Measurements from ENCODE around the gene GPR42.
"Not testable (repeated sequence)": the region's sequence is repeated elsewhere in the genome, so short reads cannot be mapped to it uniquely, and the experiment has no call there.

Gene GPR42

GRCh38 chr19:35352448-35353304 is 18.2 kb upstream of the GPR42 start:
- Histone ChIP-seq H3K27me3 (ENCODE audit: control insufficient read depth in 1 of 2, insufficient read depth in 2 of 2, low read length in 2 of 2) (peaks cover 0 to 3% of the 10 kb centered on the region in 2 donors), H3K27ac (ENCODE audit: low read depth, low read length) (no peak overlapping the region), H3K4me1 (ENCODE audit: control insufficient read depth in 1 of 2, insufficient read depth in 2 of 2, low read length in 2 of 2) (peaks cover 0 to 4% of the 10 kb centered on the region in 2 donors), H3K4me3 (ENCODE audit: low read depth in 1 of 2, low read length in 2 of 2) (no peak overlapping the region), H3K9ac (ENCODE audit: low read depth in 1 of 2, low read length in 2 of 2) (no peak overlapping the region), H3K36me3 (ENCODE audit: control insufficient read depth in 1 of 2, insufficient read depth in 2 of 2, low read length in 2 of 2) (no peaks in the 10 kb centered on the region), H3K9me3 (ENCODE audit: control insufficient read depth in 1 of 2, low read length in 2 of 2) (no peaks in the 10 kb centered on the region)

DNA sequence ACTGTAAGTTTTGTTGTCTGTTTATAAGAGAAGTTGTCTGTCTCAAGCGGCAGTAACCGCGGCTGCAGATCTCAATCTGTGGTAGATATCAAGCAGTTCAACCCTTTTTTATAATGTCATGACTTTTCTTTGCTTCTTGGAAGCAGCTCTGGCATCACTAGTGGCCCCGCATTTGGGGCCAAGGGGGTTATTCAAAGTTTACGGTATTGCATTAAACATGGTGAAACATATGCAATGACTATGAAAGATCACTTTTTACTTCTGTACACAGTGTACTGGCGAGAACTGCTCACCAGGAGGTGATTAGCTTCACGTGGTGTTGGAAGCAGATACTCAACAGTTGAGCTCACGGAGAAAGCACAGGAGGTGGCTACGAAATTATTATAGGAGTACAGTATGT is 17.2 kb upstream of the GPR42 start:
- H3K9ac ChIP-seq (ENCODE audit: low read depth in 1 of 2, low read length in 2 of 2): no peak overlapping the region
- H3K4me3 ChIP-seq (ENCODE audit: low read depth in 1 of 2, low read length in 2 of 2): no peak overlapping the region
- no peaks in the 10 kb centered on the region for H3K4me1 ChIP-seq (ENCODE audit: control insufficient read depth in 1 of 2, insufficient read depth in 2 of 2, low read length in 2 of 2)
- H3K27ac ChIP-seq (ENCODE audit: low read depth, low read length): no peak overlapping the region
- no peaks in the 10 kb centered on the region for H3K36me3 ChIP-seq (ENCODE audit: control insufficient read depth in 1 of 2, insufficient read depth in 2 of 2, low read length in 2 of 2)
- peaks cover 0 to 3% of the 10 kb centered on the region in 2 donors for H3K27me3 ChIP-seq (ENCODE audit: control insufficient read depth in 1 of 2, insufficient read depth in 2 of 2, low read length in 2 of 2)
- no peaks in the 10 kb centered on the region for H3K9me3 ChIP-seq (ENCODE audit: control insufficient read depth in 1 of 2, low read length in 2 of 2)

GRCh38 chr19:35354898-35355297 is 16.0 kb upstream of the GPR42 start:
- Histone ChIP-seq H3K4me3 (ENCODE audit: low read depth in 1 of 2, low read length in 2 of 2) (no peak overlapping the region), H3K27ac (ENCODE audit: low read depth, low read length) (no peak overlapping the region), H3K9me3 (ENCODE audit: control insufficient read depth in 1 of 2, low read length in 2 of 2) (no peaks in the 10 kb centered on the region), H3K4me1 (ENCODE audit: control insufficient read depth in 1 of 2, insufficient read depth in 2 of 2, low read length in 2 of 2) (no peaks in the 10 kb centered on the region), H3K9ac (ENCODE audit: low read depth in 1 of 2, low read length in 2 of 2) (no peak overlapping the region), H3K27me3 (ENCODE audit: control insufficient read depth in 1 of 2, insufficient read depth in 2 of 2, low read length in 2 of 2) (peaks cover 0 to 3% of the 10 kb centered on the region in 2 donors), H3K36me3 (ENCODE audit: control insufficient read depth in 1 of 2, insufficient read depth in 2 of 2, low read length in 2 of 2) (no peaks in the 10 kb centered on the region)

DNA sequence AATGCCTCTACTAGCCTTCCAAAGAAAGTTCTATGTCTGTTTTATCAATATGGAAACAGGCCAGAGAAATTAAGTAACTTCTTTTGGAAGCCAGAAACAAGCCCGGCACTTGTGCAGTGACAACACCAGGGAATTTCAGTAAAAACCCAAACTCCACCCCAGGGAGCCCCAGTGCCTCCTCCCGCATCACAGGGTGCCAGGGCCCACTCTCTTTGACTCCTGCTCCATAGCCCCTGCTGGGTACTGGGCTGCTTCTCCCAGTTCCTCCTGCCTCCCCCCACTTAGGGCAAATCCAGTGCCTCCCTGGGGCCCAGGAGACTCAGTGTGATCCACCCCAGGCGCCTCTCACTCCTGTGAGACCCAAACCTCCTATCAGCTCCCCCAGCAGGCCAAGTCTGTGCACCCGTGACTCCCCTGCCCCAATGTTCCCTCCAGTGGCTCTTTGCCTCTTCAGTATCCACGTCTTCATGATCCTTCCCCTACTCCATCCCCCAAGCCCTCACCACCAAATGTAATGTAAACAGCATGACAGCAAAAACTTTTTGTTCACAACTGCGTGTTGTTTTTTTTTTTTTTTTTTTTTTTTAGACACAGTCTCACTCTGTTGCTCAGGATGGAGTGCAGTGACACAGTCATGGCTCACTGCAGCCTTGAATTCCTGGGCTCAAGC is 14.9 kb upstream of the GPR42 start:
- Histone ChIP-seq H3K4me1 (ENCODE audit: control insufficient read depth in 1 of 2, insufficient read depth in 2 of 2, low read length in 2 of 2) (no peaks in the 10 kb centered on the region), H3K36me3 (ENCODE audit: control insufficient read depth in 1 of 2, insufficient read depth in 2 of 2, low read length in 2 of 2) (no peaks in the 10 kb centered on the region), H3K9me3 (ENCODE audit: control insufficient read depth in 1 of 2, low read length in 2 of 2) (no peaks in the 10 kb centered on the region), H3K27me3 (ENCODE audit: control insufficient read depth in 1 of 2, insufficient read depth in 2 of 2, low read length in 2 of 2) (peaks cover 0 to 3% of the 10 kb centered on the region in 2 donors), H3K9ac (ENCODE audit: low read depth in 1 of 2, low read length in 2 of 2) (no peak overlapping the region), H3K27ac (ENCODE audit: low read depth, low read length) (no peak overlapping the region), H3K4me3 (ENCODE audit: low read depth in 1 of 2, low read length in 2 of 2) (no peak overlapping the region)

DNA sequence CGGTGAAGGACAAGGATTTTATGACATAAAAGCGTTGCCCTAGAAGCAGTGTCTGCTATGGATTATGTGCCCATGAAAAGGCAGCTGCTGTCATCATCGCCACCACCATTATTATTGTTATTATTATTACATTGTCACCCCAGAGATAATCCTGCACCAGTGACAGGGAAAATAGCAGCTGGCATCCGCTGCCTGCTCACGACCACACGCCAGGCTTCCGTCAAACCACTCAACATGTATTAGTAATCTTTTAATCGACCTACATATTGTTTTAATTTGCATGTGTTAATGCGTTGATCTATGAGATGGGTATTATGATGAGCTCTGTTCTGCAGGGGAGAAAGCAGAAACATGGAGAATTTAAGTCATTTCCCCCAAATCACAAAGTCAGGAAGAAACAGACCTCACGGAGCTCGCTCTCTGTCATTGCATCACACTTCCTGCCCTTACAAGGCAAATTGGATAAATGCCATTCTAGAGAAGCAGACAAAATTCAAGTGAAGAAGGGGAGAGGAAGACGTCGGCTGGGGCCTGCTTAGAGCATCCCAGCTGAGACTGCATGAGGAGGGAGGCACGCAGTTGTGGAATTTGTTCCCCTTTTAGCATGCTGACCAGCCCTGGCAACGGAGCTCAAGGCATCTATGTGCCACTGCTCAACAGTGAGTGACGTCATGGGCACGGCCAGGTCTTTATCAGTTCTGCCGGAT is 12.8 kb upstream of the GPR42 start, which contains the start of gene FFAR3:
FFAR3 (plus strand) TSS at position 594 of the 707 bp plus-strand sequence. CDS start 431 bp downstream, outside the sequence.
- H3K27ac ChIP-seq (ENCODE audit: low read depth, low read length): no peak within 1 kb of the TSS
- no peaks in the 10 kb centered on the region for H3K9me3 ChIP-seq (ENCODE audit: control insufficient read depth in 1 of 2, low read length in 2 of 2)
- H3K27me3 ChIP-seq (ENCODE audit: control insufficient read depth in 1 of 2, insufficient read depth in 2 of 2, low read length in 2 of 2): peaks cover 0 to 3% of the 10 kb centered on the region in 2 donors
- no peaks in the 10 kb centered on the region for H3K36me3 ChIP-seq (ENCODE audit: control insufficient read depth in 1 of 2, insufficient read depth in 2 of 2, low read length in 2 of 2)
- H3K4me1 ChIP-seq (ENCODE audit: control insufficient read depth in 1 of 2, insufficient read depth in 2 of 2, low read length in 2 of 2): no peaks in the 10 kb centered on the region
- H3K9ac ChIP-seq (ENCODE audit: low read depth in 1 of 2, low read length in 2 of 2): no peak within 1 kb of the TSS
- H3K4me3 ChIP-seq (ENCODE audit: low read depth in 1 of 2, low read length in 2 of 2): no peak within 1 kb of the TSS

GRCh38 chr19:35358834-35359233 is 12.0 kb upstream of the GPR42 start:
- not testable (repeated sequence) for H3K27me3 ChIP-seq (ENCODE audit: control insufficient read depth in 1 of 2, insufficient read depth in 2 of 2, low read length in 2 of 2); H3K4me3 ChIP-seq (ENCODE audit: low read depth in 1 of 2, low read length in 2 of 2); H3K9me3 ChIP-seq (ENCODE audit: control insufficient read depth in 1 of 2, low read length in 2 of 2); H3K4me1 ChIP-seq (ENCODE audit: control insufficient read depth in 1 of 2, insufficient read depth in 2 of 2, low read length in 2 of 2); H3K9ac ChIP-seq (ENCODE audit: low read depth in 1 of 2, low read length in 2 of 2); H3K27ac ChIP-seq (ENCODE audit: low read depth, low read length); H3K36me3 ChIP-seq (ENCODE audit: control insufficient read depth in 1 of 2, insufficient read depth in 2 of 2, low read length in 2 of 2)

DNA sequence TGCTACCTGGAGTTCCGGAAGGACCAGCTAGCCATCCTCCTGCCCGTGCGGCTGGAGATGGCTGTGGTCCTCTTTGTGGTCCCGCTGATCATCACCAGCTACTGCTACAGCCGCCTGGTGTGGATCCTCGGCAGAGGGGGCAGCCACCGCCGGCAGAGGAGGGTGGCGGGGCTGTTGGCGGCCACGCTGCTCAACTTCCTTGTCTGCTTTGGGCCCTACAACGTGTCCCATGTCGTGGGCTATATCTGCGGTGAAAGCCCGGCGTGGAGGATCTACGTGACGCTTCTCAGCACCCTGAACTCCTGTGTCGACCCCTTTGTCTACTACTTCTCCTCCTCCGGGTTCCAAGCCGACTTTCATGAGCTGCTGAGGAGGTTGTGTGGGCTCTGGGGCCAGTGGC is 11.5 kb upstream of the GPR42 start:
- not testable (repeated sequence) for H3K9ac ChIP-seq (ENCODE audit: low read depth in 1 of 2, low read length in 2 of 2); H3K4me1 ChIP-seq (ENCODE audit: control insufficient read depth in 1 of 2, insufficient read depth in 2 of 2, low read length in 2 of 2); H3K36me3 ChIP-seq (ENCODE audit: control insufficient read depth in 1 of 2, insufficient read depth in 2 of 2, low read length in 2 of 2)

DNA sequence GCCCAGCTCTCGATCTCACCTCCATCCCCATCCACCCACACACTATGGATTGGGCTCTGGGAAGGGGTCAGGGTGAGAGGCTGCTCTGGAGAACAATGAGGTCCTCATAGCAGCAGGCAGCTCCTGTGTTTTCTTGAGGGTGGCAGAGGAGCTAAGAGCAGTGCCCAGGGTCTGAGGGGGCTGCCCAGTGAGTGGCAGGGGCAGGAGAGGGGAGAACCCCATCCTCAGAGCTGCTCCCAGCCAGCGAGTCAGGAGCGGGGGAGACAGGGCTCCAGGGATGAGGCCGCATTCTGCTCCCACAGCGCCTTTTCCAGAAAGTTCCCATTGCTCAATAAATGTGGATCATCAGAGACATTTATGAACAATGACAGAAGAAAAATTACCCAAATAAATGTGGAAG is 10.8 kb upstream of the GPR42 start:
- H3K36me3 ChIP-seq (ENCODE audit: control insufficient read depth in 1 of 2, insufficient read depth in 2 of 2, low read length in 2 of 2); H3K27me3 ChIP-seq (ENCODE audit: control insufficient read depth in 1 of 2, insufficient read depth in 2 of 2, low read length in 2 of 2); H3K4me1 ChIP-seq (ENCODE audit: control insufficient read depth in 1 of 2, insufficient read depth in 2 of 2, low read length in 2 of 2); H3K9ac ChIP-seq (ENCODE audit: low read depth in 1 of 2, low read length in 2 of 2); H3K9me3 ChIP-seq (ENCODE audit: control insufficient read depth in 1 of 2, low read length in 2 of 2); H3K4me3 ChIP-seq (ENCODE audit: low read depth in 1 of 2, low read length in 2 of 2); H3K27ac ChIP-seq (ENCODE audit: low read depth, low read length): not testable (repeated sequence)

More for the DNA sequence above, 11.5 kb upstream of the GPR42 start:
- H3K9me3 ChIP-seq (ENCODE audit: control insufficient read depth in 1 of 2, low read length in 2 of 2); H3K27me3 ChIP-seq (ENCODE audit: control insufficient read depth in 1 of 2, insufficient read depth in 2 of 2, low read length in 2 of 2); H3K27ac ChIP-seq (ENCODE audit: low read depth, low read length); H3K4me3 ChIP-seq (ENCODE audit: low read depth in 1 of 2, low read length in 2 of 2): not testable (repeated sequence)

GRCh38 chr19:35360880-35361420 is 9.9 kb upstream of the GPR42 start:
- no peaks in the 10 kb centered on the region for H3K4me1 ChIP-seq (ENCODE audit: control insufficient read depth in 1 of 2, insufficient read depth in 2 of 2, low read length in 2 of 2)
- H3K4me3 ChIP-seq (ENCODE audit: low read depth in 1 of 2, low read length in 2 of 2): no peak overlapping the region
- no peaks in the 10 kb centered on the region for H3K27me3 ChIP-seq (ENCODE audit: control insufficient read depth in 1 of 2, insufficient read depth in 2 of 2, low read length in 2 of 2)
- H3K9me3 ChIP-seq (ENCODE audit: control insufficient read depth in 1 of 2, low read length in 2 of 2): no peaks in the 10 kb centered on the region
- no peak overlapping the region for H3K27ac ChIP-seq (ENCODE audit: low read depth, low read length)
- H3K36me3 ChIP-seq (ENCODE audit: control insufficient read depth in 1 of 2, insufficient read depth in 2 of 2, low read length in 2 of 2): no peaks in the 10 kb centered on the region
- H3K9ac ChIP-seq (ENCODE audit: low read depth in 1 of 2, low read length in 2 of 2): no peak overlapping the region
